ENCODE data around the gene DAD1. TPM values are rescaled to one million over a fixed set of nuclear protein-coding genes. Genes with fewer than 3 reads are reported as not detected.

Gene DAD1
- total RNA-seq, 1 donor = 272 TPM

DNA sequence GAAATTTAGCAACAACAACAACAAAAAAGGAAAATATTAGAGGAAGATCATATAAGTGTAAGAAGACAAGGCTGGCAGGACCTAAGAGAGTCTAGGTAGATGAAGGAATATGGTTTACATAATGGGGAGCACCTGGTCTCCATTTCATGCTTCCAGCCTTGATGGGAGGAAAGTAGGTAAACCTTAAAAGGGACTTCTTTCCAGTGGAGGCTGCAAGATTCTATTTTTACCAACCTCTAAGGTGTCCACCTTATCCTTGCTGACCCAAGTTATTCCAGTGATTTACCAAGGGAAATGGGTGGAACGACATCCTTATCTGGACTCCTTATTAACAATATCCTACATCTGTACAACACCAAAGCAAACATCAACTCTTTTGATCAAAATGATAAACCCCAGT, 30.0 kb downstream of the DAD1 start:
- peaks cover 8% of the 10 kb centered on the region for H3K36me3 ChIP-seq (ENCODE audit: insufficient read depth, low read length)
- no peak overlapping the region for H3K4me2 ChIP-seq (ENCODE audit: insufficient read depth, low read length)
- no peaks in the 10 kb centered on the region for H3K9me3 ChIP-seq (ENCODE audit: low read depth, low read length)
- H3K79me2 ChIP-seq (ENCODE audit: insufficient read depth, low read length) = no peaks in the 10 kb centered on the region
- no peak overlapping the region for H3K27ac ChIP-seq (ENCODE audit: low read depth, low read length)
- peaks cover 12% of the 10 kb centered on the region for H3K4me1 ChIP-seq (ENCODE audit: insufficient read depth, low read length)
- H2AFZ ChIP-seq (ENCODE audit: low read length) = no peak overlapping the region
- H3K27me3 ChIP-seq (ENCODE audit: insufficient read depth, low read length) = no peaks in the 10 kb centered on the region
- H4K20me1 ChIP-seq (ENCODE audit: insufficient read depth, low read length) = no peaks in the 10 kb centered on the region
- no peak overlapping the region for H3K4me3 ChIP-seq (ENCODE audit: insufficient read depth, low read length)
- TF ChIP-seq, protein P1, sequence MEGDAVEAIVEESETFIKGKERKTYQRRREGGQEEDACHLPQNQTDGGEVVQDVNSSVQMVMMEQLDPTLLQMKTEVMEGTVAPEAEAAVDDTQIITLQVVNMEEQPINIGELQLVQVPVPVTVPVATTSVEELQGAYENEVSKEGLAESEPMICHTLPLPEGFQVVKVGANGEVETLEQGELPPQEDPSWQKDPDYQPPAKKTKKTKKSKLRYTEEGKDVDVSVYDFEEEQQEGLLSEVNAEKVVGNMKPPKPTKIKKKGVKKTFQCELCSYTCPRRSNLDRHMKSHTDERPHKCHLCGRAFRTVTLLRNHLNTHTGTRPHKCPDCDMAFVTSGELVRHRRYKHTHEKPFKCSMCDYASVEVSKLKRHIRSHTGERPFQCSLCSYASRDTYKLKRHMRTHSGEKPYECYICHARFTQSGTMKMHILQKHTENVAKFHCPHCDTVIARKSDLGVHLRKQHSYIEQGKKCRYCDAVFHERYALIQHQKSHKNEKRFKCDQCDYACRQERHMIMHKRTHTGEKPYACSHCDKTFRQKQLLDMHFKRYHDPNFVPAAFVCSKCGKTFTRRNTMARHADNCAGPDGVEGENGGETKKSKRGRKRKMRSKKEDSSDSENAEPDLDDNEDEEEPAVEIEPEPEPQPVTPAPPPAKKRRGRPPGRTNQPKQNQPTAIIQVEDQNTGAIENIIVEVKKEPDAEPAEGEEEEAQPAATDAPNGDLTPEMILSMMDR (IDR thresholded peaks at IDR 0.05; ENCODE audit: extremely low read depth, low read depth, low read length) = no peak
- DNase-seq (ENCODE audit: insufficient read length, low spot score, missing footprints) = no peak

DNA sequence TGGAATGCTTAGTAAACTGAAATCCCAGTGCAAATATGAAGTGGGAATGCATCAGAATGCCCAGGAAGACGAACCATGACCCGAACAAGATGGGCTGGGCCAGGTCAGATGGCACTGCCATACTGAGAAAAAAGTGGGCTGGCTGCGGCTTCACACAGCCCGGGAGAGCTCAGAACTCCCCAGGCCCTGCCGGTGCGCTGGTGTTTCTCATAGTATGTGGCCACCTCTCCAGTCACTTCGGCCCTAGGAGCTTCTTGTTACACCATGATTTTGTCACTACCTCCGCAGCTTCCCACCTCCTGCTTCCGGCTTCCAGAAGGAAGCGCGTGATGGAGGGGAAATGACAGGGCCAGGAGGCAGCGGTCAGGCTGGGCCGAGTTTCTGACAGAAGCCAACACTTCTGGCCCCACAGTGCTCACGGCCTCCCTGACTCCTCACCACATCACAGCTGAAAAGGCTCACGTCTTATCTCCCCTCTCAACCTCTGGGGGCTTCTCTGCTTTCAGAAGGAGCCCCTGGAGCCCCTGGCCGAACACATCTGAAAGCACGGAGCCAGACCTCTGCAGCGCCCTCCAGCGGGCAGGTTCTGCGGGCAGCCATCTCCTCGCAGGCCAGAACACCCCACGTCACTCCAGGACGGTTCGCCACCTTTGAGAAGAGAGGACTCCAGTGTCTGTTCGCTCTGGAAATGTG, 30.7 kb downstream of the DAD1 start:
- H3K27ac ChIP-seq (ENCODE audit: low read depth, low read length) = no peak overlapping the region
- no peak overlapping the region for H3K4me2 ChIP-seq (ENCODE audit: insufficient read depth, low read length)
- no peaks in the 10 kb centered on the region for H4K20me1 ChIP-seq (ENCODE audit: insufficient read depth, low read length)
- no peaks in the 10 kb centered on the region for H3K27me3 ChIP-seq (ENCODE audit: insufficient read depth, low read length)
- peaks cover 3% of the 10 kb centered on the region for H3K36me3 ChIP-seq (ENCODE audit: insufficient read depth, low read length)
- TF ChIP-seq, protein P1 (IDR thresholded peaks at IDR 0.05; ENCODE audit: extremely low read depth, low read depth, low read length) = peak; percentile 8
- H2AFZ ChIP-seq (ENCODE audit: low read length) = no peak overlapping the region
- H3K9me3 ChIP-seq (ENCODE audit: low read depth, low read length) = no peaks in the 10 kb centered on the region
- H3K4me1 ChIP-seq (ENCODE audit: insufficient read depth, low read length) = peaks cover 12% of the 10 kb centered on the region
- H3K4me3 ChIP-seq (ENCODE audit: insufficient read depth, low read length) = no peak overlapping the region
- no peaks in the 10 kb centered on the region for H3K79me2 ChIP-seq (ENCODE audit: insufficient read depth, low read length)
- peak; percentile 8 for DNase-seq (ENCODE audit: insufficient read length, low spot score, missing footprints)

DNA sequence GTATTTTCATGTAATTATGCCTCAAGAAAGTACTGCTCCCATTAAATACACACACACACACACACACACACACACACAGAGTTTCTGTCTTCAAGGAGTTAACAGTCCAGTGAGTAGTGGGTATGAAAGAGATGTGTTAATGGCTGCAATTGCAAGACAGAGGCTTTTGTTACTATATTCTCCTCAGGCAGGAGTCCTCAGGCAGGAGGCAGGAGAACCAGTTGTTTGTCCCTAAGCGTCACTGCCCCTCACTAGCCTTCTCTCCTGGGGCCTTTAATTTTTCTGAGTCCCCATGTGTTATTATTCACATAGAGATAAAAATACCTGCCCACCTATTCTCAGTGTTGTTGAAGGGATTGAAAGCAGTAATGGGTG, 31.2 kb downstream of the DAD1 start:
- Histone ChIP-seq H3K4me2 (ENCODE audit: insufficient read depth, low read length) (no peak overlapping the region), H3K27me3 (ENCODE audit: insufficient read depth, low read length) (no peaks in the 10 kb centered on the region), H3K4me3 (ENCODE audit: insufficient read depth, low read length) (no peak overlapping the region), H3K79me2 (ENCODE audit: insufficient read depth, low read length) (no peaks in the 10 kb centered on the region), H3K9me3 (ENCODE audit: low read depth, low read length) (no peaks in the 10 kb centered on the region), H4K20me1 (ENCODE audit: insufficient read depth, low read length) (no peaks in the 10 kb centered on the region), H2AFZ (ENCODE audit: low read length) (no peak overlapping the region), H3K36me3 (ENCODE audit: insufficient read depth, low read length) (no peaks in the 10 kb centered on the region), H3K4me1 (ENCODE audit: insufficient read depth, low read length) (peaks cover 12% of the 10 kb centered on the region), H3K27ac (ENCODE audit: low read depth, low read length) (no peak overlapping the region)
- no peak for DNase-seq (ENCODE audit: insufficient read length, low spot score, missing footprints)
- TF ChIP-seq, protein P1 (IDR thresholded peaks at IDR 0.05; ENCODE audit: extremely low read depth, low read depth, low read length) = no peak

DNA sequence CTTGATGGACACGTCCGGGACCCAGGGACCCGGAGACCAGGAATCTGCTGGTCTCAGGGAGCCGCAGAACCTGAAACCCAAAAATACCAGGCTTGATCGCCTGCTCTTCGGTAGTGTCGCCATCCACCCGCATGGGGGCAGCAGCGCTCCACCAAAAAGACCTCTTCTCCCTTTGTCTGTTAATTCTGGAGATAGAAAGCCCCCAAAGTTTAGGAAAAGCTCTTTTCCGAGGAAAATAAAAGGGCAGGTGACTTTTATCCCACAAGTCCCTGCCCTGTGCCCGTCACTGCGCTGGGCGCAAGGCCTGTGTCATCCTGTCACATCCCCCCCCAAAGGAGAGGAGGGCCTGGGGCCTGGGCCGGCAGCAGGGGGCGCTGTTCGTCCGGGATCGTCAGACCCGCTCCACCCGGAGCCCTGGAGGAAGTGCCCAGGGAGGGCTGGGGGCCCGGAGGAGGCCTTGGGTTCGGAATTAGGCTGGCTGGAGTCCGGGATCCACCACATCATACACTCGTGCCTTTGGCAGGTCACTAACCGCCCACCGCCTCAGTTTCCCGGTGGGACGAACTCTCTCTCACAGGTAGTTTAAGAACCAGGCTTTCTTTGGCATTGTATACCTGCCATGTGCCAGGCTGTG, 31.9 kb downstream of the DAD1 start:
- Histone ChIP-seq H3K27me3 (ENCODE audit: insufficient read depth, low read length) (no peaks in the 10 kb centered on the region), H3K36me3 (ENCODE audit: insufficient read depth, low read length) (no peaks in the 10 kb centered on the region), H2AFZ (ENCODE audit: low read length) (peak overlapping the region; percentile 93), H3K4me1 (ENCODE audit: insufficient read depth, low read length) (peaks cover 12% of the 10 kb centered on the region), H3K9me3 (ENCODE audit: low read depth, low read length) (no peaks in the 10 kb centered on the region), H3K4me2 (ENCODE audit: insufficient read depth, low read length) (peak overlapping the region; percentile 76), H3K27ac (ENCODE audit: low read depth, low read length) (peak overlapping the region; percentile 57), H3K4me3 (ENCODE audit: insufficient read depth, low read length) (peak overlapping the region; percentile 56), H3K79me2 (ENCODE audit: insufficient read depth, low read length) (no peaks in the 10 kb centered on the region), H4K20me1 (ENCODE audit: insufficient read depth, low read length) (no peaks in the 10 kb centered on the region)
- DNase-seq (ENCODE audit: insufficient read length, low spot score, missing footprints) = peak; percentile 97
- TF ChIP-seq, protein P1 (IDR thresholded peaks at IDR 0.05; ENCODE audit: extremely low read depth, low read depth, low read length) = peak; percentile 98
